ENCODE data around the gene VIL1. TPM values are rescaled to one million over a fixed set of nuclear protein-coding genes. Genes with fewer than 3 reads are reported as not detected.

The VIL1 gene
- total and polyA plus RNA-seq, 9 of the 15 experiments (the other 6 are each of a cell fraction or from before 2014, with no cell fraction given) = 0.51 to 2.7 (median 1.2) TPM

DNA sequence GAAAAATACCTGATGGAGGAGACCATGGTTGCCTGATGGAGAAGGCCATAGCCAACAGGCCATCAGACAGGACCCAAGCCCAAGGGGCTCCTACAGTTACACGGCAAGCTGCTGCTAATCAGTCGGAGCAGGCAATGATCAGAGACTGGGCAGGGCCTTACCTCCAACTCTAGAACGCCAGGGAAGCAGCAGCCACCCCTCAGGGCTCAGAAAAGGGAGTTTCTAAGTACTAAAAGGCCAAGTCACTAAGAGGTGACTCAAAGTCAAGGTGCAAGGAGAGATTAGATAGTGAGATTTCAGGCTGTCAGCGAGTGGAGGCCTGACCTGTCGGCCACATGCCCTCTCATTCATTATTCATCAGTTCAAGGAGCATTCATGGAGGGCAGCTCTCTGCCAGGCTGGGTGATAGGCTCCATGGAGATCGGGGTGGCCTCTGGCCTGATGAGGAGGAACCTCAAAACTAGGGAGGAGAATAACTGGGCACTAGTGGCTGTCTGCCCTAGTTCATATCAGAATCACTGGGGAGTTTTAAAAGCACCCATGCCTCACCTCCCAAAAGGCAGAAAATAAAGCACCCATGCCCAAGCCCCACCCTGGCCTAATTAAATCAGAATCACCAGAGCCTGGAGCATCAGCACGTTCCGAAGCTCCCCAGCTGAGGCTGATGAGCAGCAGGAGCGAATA, 3.6 kb downstream of the VIL1 start (continued):
- TF ChIP-seq MEF2A (IDR thresholded peaks at IDR 0.05; ENCODE audit: control insufficient read depth, low read depth, low read length) = no peak
- TF ChIP-seq STAG1 (CRISPR knock-in tag; IDR thresholded peaks at IDR 0.05; ENCODE audit: borderline replicate concordance) = no peak
- TF ChIP-seq, protein P1, sequence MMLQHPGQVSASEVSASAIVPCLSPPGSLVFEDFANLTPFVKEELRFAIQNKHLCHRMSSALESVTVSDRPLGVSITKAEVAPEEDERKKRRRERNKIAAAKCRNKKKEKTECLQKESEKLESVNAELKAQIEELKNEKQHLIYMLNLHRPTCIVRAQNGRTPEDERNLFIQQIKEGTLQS (IDR thresholded peaks at IDR 0.05) = peak; percentile 89
- TF ChIP-seq, protein P1 (CRISPR knock-in tag; conservative IDR thresholded peaks at IDR 0.05) = peak; percentile 94
- no peak for TF ChIP-seq RBM15 (IDR thresholded peaks at IDR 0.05; ENCODE audit: insufficient read depth, low read length)
- TF ChIP-seq RFX5 (IDR thresholded peaks at IDR 0.05; ENCODE audit: low read depth, low read length) = no peak
- TF ChIP-seq TARDBP (IDR thresholded peaks at IDR 0.05) = 0 out of 2 replicates have a peak, but pooled peaks have one; percentile 47
- TF ChIP-seq, protein P2, sequence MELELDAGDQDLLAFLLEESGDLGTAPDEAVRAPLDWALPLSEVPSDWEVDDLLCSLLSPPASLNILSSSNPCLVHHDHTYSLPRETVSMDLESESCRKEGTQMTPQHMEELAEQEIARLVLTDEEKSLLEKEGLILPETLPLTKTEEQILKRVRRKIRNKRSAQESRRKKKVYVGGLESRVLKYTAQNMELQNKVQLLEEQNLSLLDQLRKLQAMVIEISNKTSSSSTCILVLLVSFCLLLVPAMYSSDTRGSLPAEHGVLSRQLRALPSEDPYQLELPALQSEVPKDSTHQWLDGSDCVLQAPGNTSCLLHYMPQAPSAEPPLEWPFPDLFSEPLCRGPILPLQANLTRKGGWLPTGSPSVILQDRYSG (tag; conservative IDR thresholded peaks at IDR 0.05; ENCODE audit: low read depth) = no peak
- TF ChIP-seq GABPA (tag; conservative IDR thresholded peaks at IDR 0.05; ENCODE audit: low read depth) = no peak
- TF ChIP-seq, protein P3, sequence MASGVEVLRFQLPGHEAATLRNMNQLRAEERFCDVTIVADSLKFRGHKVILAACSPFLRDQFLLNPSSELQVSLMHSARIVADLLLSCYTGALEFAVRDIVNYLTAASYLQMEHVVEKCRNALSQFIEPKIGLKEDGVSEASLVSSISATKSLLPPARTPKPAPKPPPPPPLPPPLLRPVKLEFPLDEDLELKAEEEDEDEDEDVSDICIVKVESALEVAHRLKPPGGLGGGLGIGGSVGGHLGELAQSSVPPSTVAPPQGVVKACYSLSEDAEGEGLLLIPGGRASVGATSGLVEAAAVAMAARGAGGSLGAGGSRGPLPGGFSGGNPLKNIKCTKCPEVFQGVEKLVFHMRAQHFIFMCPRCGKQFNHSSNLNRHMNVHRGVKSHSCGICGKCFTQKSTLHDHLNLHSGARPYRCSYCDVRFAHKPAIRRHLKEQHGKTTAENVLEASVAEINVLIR (CRISPR knock-in tag; IDR thresholded peaks at IDR 0.05) = no peak
- TF ChIP-seq FOXJ2 (tag; IDR thresholded peaks at IDR 0.05) = no peak
- no peak for TF ChIP-seq ZNF436 (CRISPR knock-in tag; IDR thresholded peaks at IDR 0.05)
- TF ChIP-seq SUPT5H (IDR thresholded peaks at IDR 0.05) = no peak
- TF ChIP-seq CTCFL (IDR thresholded peaks at IDR 0.05; ENCODE audit: borderline replicate concordance, insufficient read depth, low read depth, low read length, poor library complexity, severe bottlenecking) = no peak
- no peak for TF ChIP-seq TFAP4 (CRISPR knock-in tag; IDR thresholded peaks at IDR 0.05; ENCODE audit: borderline replicate concordance)
- no peak for TF ChIP-seq ZNF398 (CRISPR knock-in tag; IDR thresholded peaks at IDR 0.05)
- TF ChIP-seq CBFA2T2 (conservative IDR thresholded peaks at IDR 0.05) = peak; percentile 87
- TF ChIP-seq NCOR1 (IDR thresholded peaks at IDR 0.05) = peak; percentile 81
- peak; percentile 69 for TF ChIP-seq C11orf30 (IDR thresholded peaks at IDR 0.05; ENCODE audit: low read depth)
- TF ChIP-seq TEAD4 (IDR thresholded peaks at IDR 0.05; ENCODE audit: low read length) = peak; percentile 94
- TF ChIP-seq TEAD4 (CRISPR knock-in tag; IDR thresholded peaks at IDR 0.05; ENCODE audit: borderline replicate concordance) = no peak

All from K562 (cell line).